ENCODE results near the gene ANO8.

The ANO8 gene

GRCh38 chr19:17327068-17327653, 7.5 kb downstream of the ANO8 start:
- no peak overlapping the region for H3K4me3 ChIP-seq (ENCODE audit: low read depth, low read length)
- TF ChIP-seq, protein P1, sequence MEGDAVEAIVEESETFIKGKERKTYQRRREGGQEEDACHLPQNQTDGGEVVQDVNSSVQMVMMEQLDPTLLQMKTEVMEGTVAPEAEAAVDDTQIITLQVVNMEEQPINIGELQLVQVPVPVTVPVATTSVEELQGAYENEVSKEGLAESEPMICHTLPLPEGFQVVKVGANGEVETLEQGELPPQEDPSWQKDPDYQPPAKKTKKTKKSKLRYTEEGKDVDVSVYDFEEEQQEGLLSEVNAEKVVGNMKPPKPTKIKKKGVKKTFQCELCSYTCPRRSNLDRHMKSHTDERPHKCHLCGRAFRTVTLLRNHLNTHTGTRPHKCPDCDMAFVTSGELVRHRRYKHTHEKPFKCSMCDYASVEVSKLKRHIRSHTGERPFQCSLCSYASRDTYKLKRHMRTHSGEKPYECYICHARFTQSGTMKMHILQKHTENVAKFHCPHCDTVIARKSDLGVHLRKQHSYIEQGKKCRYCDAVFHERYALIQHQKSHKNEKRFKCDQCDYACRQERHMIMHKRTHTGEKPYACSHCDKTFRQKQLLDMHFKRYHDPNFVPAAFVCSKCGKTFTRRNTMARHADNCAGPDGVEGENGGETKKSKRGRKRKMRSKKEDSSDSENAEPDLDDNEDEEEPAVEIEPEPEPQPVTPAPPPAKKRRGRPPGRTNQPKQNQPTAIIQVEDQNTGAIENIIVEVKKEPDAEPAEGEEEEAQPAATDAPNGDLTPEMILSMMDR (IDR thresholded peaks at IDR 0.05; ENCODE audit: borderline replicate concordance, insufficient read depth, low read depth, low read length) = no peak

DNA sequence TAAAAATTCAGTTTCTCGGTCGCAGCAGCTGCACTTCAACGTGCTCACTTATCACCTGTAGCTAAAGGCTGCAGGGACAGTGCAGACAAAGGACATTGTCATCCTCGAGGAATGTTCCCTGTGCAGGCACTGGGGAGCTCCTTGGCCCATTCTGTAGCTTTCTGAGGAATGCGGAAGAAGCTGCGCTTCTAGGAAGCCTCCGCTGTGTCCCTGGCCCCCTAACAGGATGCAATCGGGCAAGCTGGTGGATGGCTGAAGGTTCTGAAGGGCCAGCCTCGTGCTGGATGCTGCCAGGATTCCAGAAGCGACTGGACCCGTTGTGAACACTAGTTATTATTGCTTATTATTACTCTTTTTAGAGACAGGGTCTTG, 8.1 kb downstream of the ANO8 start:
- TF ChIP-seq, protein P1 (IDR thresholded peaks at IDR 0.05; ENCODE audit: borderline replicate concordance, insufficient read depth, low read depth, low read length) = no peak
- no peak overlapping the region for H3K4me3 ChIP-seq (ENCODE audit: low read depth, low read length)

GRCh38 chr19:17325881-17326594, 8.6 kb downstream of the ANO8 start:
- H3K4me3 ChIP-seq (ENCODE audit: low read depth, low read length) = no peak overlapping the region
- TF ChIP-seq, protein P1 (IDR thresholded peaks at IDR 0.05; ENCODE audit: borderline replicate concordance, insufficient read depth, low read depth, low read length) = no peak

- TF ChIP-seq, protein P1 (IDR thresholded peaks at IDR 0.05; ENCODE audit: borderline replicate concordance, insufficient read depth, low read depth, low read length) = no peak
- no peak overlapping the region for H3K4me3 ChIP-seq (ENCODE audit: low read depth, low read length)
These were observed 9.5 kb downstream of the ANO8 start for GRCh38 chr19:17325133-17325532.

- TF ChIP-seq, protein P1 (IDR thresholded peaks at IDR 0.05; ENCODE audit: borderline replicate concordance, insufficient read depth, low read depth, low read length) = no peak
- no peak overlapping the region for H3K4me3 ChIP-seq (ENCODE audit: low read depth, low read length)
These were observed 10.1 kb downstream of the ANO8 start for GRCh38 chr19:17324357-17325114.

GRCh38 chr19:17323964-17324332, 10.7 kb downstream of the ANO8 start:
- TF ChIP-seq, protein P1 (IDR thresholded peaks at IDR 0.05; ENCODE audit: borderline replicate concordance, insufficient read depth, low read depth, low read length) = no peak
- no peak overlapping the region for H3K4me3 ChIP-seq (ENCODE audit: low read depth, low read length)

Measured in GM12875 (cell line).